Kidney glomerular epithelial cell (primary cell): Measurements from ENCODE around the gene TMEM38B.
"Not testable (repeated sequence)": the region's sequence is repeated elsewhere in the genome, so short reads cannot be mapped to it uniquely, and the experiment has no call there.

Experiments
- DNase-seq: peaks from one replicate; lab custom pipeline; 2025; lab: John Stamatoyannopoulos, UW

The TMEM38B gene

DNA sequence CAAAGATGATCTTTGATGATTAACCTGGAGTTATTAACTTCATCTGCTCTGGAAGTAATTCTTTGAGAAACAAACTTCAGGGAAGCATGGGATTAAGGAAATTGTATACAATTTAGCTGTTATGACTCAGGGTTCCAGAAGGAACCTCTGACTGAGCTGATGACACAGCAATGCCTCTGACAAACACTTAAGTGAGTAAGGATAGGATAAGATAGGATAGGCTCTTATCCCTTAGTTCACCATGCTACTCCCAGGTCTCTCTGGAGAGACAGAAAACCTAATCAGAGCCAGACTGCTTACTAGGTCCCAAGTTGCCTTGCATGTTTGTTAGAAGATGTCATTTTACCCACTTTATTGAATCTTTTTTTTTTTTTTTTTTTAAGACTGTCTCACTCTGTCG lies 12.6 kb upstream of the TMEM38B start:
- peak; percentile 10 for DNase-seq

GRCh38 chr9:105683688-105684275 lies 10.6 kb upstream of the TMEM38B start:
- no peak for DNase-seq

DNA sequence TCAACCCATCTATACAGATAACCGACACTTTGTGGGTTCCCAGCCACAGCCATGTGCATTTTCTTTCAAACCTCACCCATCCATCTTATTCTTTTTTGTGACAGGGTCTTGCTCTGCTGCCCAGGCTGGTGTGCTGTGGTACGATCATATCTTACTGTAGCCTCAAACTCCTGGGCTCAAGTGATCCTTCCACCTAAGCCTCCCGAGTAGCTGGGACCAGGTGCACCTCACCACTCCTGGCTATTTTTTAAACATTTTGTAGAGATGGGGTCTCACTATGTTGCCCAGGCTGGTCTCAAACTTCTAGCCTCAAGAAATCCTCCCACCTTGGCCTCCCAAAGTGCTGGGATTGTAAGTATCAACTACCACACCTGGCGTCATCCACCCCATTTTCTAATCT lies 7.4 kb upstream of the TMEM38B start:
- no peak for DNase-seq

DNA sequence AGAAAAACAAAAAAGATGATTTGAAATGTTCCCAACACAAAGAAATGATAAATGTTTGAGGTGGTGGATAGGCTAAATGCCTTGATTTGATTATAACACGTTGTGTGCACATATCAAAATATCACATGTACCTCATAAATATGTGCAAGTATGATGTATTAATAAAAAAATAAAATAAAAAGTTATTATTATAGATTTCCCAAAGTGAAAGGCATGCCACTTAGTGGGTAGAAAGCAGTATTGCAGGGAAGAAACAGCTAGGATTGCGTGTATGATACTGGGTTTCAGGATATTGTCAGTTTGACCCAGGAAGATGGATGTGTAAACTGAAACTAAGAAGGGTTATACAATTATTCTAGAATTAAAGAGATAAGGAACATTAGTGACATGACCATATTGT lies 3.6 kb upstream of the TMEM38B start:
- DNase-seq: no peak

DNA sequence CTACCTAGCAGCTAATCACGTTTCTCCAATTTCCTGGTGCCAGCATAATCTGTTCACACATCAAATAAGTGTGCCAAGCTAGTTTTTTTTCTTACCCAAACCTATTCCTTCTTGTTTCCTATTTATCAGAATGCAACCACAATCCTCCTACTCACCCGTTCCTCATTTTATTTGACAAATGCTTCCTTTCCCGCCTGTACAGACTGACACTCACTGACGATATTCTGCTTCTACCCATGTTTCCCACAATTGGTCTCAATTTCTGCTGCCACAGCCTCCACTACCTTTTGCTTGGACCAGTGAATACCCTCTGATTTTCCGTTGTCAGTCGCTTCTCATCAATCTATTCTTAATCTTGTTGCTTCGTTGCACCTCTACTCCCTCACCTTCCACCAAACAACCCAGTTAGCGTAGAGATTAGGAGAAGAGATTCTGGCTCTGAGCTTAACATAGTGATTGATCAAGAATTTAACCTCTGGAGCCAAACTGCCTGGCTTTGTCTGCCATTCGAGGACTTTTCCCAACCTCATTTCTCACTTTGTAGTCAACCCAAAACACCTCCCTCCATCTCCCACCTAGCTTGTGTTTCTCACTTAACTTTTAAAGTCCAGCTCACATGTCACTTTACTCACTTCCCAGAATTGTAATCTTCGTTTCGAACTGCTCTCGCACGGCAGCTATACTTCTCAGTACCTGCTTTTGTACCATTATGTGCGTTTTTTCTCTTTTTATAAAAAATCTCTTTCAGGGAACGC lies 729 bp upstream of the TMEM38B start:
- peak; percentile 52 for DNase-seq

GRCh38 chr9:105694848-105695581 lies 674 bp downstream of the TMEM38B start:
- peak; percentile 43 for DNase-seq

DNA sequence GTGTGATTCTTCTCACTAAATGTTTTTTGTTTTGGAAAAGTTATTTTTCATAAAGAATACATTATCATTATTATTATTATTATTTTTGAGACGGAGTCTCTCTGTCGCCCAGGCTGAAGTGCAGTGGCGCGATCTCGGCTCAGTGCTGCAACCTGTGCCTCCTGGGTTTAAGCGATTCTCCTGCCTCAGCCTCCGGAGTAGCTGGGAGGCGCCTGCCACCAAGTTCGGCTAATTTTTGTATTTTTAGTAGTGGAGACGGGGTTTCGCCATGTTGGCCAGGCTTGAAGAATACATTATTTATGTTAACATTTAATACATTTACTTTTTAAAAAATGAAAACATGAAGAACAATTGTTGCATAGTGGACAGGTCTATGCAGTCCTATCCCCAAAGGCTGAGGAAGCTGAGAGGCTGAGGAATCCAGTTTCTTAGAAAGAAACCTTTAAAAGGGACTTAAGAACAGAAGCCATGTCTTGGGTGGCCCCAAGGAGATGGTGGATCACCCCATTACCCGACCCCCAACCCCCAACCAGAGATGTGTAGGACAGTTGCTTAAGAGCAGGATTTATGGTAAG lies 2.0 kb downstream of the TMEM38B start:
- no peak for DNase-seq

DNA sequence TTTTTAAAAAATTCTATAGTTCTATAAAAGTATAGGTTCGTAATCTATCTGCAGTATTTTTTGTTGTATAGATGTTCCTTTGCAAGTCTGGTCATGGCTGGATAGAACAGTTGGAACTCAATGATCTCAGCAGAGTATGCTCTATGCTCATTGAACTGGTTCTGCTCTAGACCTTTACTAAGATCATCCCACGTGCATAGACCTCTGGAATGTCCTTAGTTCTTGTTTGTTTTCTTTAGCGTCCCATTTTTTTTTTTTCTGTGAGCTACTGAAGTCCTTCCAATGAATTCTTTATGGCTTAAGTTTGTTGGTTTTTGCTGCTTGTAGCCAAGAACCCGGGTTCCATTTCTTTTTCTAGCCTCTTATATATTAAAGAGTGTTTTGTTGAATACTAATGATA lies 3.5 kb downstream of the TMEM38B start:
- peak; percentile 12 for DNase-seq

DNA sequence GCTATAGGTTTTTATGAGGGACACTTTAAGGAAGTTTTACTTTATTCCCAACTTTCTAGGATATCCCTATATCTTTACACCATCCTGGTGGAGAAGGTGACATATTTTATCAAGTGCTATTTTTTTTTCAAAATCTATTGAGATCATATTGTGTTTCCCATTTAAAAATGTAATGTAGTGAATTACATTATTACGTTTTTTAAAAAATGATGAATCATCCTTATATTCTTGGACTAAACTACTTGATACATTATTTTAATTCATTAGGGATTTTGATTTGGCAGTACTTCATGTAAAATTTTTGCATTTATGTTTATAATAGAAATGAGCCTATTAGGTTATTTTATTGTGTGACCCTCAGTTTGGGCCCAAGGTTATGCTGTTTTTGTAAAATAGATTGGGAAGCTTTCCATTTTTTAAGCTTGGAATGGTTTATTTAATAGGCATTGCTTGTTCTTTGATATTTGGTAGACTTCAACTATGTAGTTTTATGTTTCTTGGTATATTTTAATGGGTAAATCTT lies 4.1 kb downstream of the TMEM38B start:
- DNase-seq: no peak

- no peak for DNase-seq
These were observed 6.3 kb downstream of the TMEM38B start for GRCh38 chr9:105700668-105701067.

DNA sequence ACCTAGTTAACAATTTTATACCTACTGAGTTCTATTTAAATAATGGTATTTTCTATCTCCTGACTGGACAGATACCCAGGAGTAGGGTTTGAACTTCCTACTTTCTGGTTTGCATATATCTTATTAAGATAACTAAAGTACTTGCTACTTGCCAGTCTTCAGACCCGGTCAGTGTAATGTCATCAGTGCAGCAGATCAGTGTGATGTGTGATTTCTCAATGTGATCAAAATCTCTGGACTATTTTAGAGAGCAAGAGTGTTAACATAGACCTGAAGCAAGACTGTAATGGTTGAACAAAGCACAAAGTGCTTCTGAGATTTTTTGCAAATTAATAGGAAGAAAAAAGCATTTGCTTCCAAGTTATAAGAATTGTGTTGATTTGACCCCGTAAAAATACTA lies 6.8 kb downstream of the TMEM38B start:
- no peak for DNase-seq

DNA sequence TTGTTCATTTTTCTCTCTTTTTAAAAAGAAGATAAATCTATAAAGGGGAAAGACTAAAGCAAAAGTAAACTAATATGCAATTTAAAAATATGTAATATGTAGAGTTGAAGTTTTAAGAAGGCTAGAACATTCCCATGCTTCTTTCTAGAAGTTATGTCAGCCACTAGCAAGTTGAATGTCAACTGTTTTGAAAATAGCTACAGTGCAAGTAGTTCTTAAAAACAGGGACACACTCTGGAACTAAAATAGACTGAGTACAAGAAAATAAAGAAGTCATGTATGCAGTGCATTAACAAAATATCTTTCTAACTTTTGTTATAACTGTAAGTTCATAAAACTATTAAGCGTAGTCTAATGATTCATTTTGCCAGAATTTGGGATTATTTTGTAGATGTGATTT lies 7.9 kb downstream of the TMEM38B start:
- DNase-seq: no peak

GRCh38 chr9:105703638-105704037 lies 9.3 kb downstream of the TMEM38B start:
- DNase-seq: not testable (repeated sequence)

GRCh38 chr9:105706156-105706555 lies 11.8 kb downstream of the TMEM38B start:
- DNase-seq: no peak

DNA sequence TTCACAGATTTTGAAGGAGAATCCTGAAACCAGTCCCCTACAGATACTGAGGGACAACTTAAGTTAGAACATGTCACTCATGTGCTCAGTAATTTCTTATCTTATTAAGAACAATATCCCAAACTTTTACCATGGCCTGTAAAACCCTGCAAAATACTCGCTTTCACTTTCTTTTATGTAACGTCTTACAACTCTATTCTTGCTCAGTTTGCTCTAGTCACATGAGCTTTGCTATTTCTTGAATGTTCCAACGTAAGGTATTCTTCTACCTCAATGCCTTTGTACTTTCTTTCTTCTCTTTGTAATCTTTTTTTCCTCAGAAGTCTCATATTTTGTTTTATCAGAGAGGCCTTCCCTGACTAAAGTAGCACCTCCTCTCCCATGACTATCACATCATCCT lies 14.1 kb downstream of the TMEM38B start:
- DNase-seq: no peak

DNA sequence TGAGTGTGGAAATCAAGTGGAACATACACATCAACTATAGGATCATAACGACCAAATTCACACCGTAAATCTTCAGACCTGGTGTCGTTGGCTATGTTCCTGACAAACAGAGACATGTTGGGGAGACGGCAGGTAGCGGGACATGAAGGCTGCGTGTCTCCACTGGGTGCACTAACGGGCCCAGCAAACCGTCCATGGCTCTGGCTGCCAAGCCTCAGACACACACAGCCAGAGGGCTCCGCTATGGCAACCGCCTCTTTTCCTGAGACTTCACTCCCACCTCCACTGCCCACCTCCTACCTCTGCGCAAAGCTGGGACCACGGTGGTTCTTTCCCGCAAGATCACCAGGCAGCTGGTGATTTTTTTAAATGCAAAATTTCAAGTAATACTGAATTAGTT lies 16.3 kb downstream of the TMEM38B start:
- DNase-seq: no peak

DNA sequence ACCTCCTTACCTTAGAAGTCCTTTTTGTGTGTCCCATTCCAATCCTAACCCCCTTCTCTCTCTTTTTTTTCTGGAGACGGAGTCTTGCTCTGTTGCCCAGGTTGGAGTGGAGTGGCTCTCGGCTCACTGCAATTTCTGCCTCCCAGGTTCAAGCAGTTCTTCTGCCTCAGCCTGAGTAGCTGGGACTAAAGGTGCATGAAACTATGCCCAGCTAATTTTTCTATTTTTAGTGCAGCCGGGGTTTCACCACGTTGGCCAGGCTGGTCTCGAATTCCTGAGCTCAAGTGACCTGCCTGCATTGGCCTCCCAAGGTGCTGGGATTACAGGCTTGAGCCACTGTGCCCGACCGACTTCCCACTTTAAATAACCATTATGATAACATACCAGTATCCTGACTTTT lies 17.5 kb downstream of the TMEM38B start:
- no peak for DNase-seq

DNA sequence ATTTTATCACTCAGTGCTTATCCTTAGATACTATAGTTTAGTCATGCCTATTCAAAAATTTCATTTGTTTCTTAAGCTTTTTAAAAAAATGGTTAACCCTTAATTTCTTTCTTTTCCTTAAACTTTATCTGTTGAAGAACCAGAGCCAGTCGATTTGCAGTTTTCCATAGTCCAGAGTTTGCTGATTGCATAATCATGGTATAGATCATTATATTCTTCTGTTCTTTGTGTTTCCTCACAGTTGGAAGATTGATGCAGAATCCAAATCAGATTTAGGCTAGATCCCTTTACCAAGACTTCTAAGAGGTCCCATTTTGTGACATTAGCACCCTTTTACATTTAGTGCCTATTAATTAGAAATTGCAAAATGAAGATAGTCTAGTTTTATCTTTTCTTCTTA lies 18.0 kb downstream of the TMEM38B start:
- no peak for DNase-seq

DNA sequence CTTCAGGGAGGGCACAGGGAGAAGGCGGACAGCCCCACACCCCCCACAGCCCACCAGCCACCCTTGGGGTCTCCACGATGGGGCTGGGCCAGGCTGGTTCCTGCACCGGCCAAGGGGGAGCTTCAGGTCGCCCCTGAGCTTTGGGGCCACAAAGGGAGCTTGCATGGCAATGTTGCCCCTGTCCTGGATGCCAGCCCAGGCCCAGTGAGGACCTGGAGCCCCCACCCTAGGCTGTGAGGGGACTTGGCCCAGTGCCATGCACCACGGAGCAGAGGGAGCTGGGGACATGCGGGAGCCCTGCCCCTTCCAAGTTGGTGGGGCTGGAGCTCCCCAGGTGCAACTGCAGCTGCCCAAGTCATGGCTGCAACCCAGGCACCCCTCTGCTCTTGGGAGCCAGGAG lies 18.4 kb downstream of the TMEM38B start:
- DNase-seq: no peak

- DNase-seq: no peak
These were observed 19.1 kb downstream of the TMEM38B start for GRCh38 chr9:105713260-105714019.

DNA sequence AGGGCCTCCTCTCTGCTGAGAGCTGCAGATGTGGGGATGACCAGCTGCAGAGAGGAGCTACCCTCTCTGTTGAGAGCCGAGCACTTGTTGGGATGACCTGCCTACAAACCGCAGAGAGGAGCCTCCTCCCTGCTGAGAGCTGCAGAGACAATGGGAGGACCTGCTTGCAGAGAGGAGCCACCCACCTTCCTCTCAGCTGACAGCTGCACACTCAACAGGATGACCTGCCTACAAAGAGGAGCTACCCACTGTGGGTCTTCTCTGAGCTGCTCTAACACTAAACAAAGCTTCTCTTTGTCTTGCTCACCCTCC lies 19.6 kb downstream of the TMEM38B start:
- DNase-seq: no peak

- DNase-seq: no peak
These were observed 21.8 kb downstream of the TMEM38B start for GRCh38 chr9:105716146-105716545.
